Brain microvascular endothelial cell (primary cell): Measurements from ENCODE around the gene KNSTRN.

Experiments used
- DNase-seq: peaks from one replicate; pipeline ENCODE4 v3.0.0-alpha.2; 2020
- H3K27ac ChIP-seq: fragments of 250-450 bp; sonication (Bioruptor Pico); 2 replicates; pipeline ENCODE4 v1.5.1; 2020; ENCODE audit warnings: mild to moderate bottlenecking, moderate library complexity
- H3K27me3 ChIP-seq: fragments of 250-450 bp; sonication (Bioruptor Pico); replicated peaks from 2 replicates; pipeline ENCODE4 v1.5.1; 2020; ENCODE audit warnings: mild to moderate bottlenecking
- H3K36me3 ChIP-seq: fragments of 250-450 bp; sonication (Bioruptor Pico); replicated peaks from 2 replicates; pipeline ENCODE4 v1.5.1; 2020; ENCODE audit warnings: mild to moderate bottlenecking
- H3K4me3 ChIP-seq: 2 replicates; pipeline ENCODE4 v1.5.1; 2011; ENCODE audit warnings: low read depth, mild to moderate bottlenecking, control low read depth, low read length, moderate library complexity
- in situ Hi-C: cut with HindIII; loops from 2 replicates; pipeline ENCODE4 v1.10.0; 2017; ENCODE audit warnings: low sequenced_read_pairs, low pct_ligation_motif_present
- TF ChIP-seq, protein P1 (sequence below): IDR thresholded peaks from 2 replicates; pipeline ENCODE4 v1.5.1; 2011; ENCODE audit warnings: low read depth, mild to moderate bottlenecking, moderate library complexity, low read length, control low read depth, inconsistent platforms; ENCODE audit errors: missing control alignments

Gene KNSTRN

GRCh38 chr15:40424483-40425115, 42.1 kb downstream of the KNSTRN start:
- in situ Hi-C loops = no loop called here
- TF ChIP-seq, protein P1, sequence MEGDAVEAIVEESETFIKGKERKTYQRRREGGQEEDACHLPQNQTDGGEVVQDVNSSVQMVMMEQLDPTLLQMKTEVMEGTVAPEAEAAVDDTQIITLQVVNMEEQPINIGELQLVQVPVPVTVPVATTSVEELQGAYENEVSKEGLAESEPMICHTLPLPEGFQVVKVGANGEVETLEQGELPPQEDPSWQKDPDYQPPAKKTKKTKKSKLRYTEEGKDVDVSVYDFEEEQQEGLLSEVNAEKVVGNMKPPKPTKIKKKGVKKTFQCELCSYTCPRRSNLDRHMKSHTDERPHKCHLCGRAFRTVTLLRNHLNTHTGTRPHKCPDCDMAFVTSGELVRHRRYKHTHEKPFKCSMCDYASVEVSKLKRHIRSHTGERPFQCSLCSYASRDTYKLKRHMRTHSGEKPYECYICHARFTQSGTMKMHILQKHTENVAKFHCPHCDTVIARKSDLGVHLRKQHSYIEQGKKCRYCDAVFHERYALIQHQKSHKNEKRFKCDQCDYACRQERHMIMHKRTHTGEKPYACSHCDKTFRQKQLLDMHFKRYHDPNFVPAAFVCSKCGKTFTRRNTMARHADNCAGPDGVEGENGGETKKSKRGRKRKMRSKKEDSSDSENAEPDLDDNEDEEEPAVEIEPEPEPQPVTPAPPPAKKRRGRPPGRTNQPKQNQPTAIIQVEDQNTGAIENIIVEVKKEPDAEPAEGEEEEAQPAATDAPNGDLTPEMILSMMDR = no peak

GRCh38 chr15:40425681-40426080, 43.2 kb downstream of the KNSTRN start:
- in situ Hi-C loops = no loop called here
- H3K4me3 ChIP-seq = no peak overlapping the region
- TF ChIP-seq, protein P1 = no peak
- no peaks in the 10 kb centered on the region for H3K36me3 ChIP-seq
- peaks cover 9% of the 10 kb centered on the region for H3K27me3 ChIP-seq
- no peak for DNase-seq
- H3K27ac ChIP-seq = no peak overlapping the region

More at GRCh38 chr15:40424483-40425115, 42.1 kb downstream of the KNSTRN start:
- H3K36me3 ChIP-seq = no peaks in the 10 kb centered on the region
- no peak overlapping the region for H3K27ac ChIP-seq
- H3K4me3 ChIP-seq = no peak overlapping the region
- no peak for DNase-seq
- H3K27me3 ChIP-seq = peaks cover 1% of the 10 kb centered on the region

DNA sequence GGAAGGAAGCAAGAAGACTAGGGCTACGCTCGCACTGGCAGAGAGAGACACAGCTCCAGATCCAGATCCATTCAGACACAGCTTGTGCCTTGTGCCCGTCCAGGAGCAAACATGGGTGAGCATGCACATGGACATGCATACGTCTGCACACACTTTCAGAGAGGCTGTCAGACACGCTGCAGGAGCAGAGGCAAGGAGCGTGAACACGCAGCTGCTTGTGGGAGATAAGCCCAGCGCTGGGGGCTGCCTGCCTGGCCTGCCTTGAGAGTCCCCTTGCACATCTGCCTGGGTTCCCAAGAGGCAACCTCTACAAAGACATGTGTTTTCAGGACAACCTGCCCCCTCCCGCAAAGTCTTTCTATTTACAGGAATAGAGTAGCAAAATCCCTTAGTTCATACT, 44.7 kb downstream of the KNSTRN start:
- in situ Hi-C loops = no loop called here
- DNase-seq = no peak

GRCh38 chr15:40428185-40428584, 45.7 kb downstream of the KNSTRN start:
- no peak for DNase-seq
- H3K4me3 ChIP-seq = no peak overlapping the region
- peaks cover 9% of the 10 kb centered on the region for H3K27me3 ChIP-seq
- in situ Hi-C loops = no loop called here
- H3K36me3 ChIP-seq = no peaks in the 10 kb centered on the region
- TF ChIP-seq, protein P1 = no peak
- no peak overlapping the region for H3K27ac ChIP-seq

More for the DNA sequence above, 44.7 kb downstream of the KNSTRN start:
- H3K27me3 ChIP-seq = peaks cover 9% of the 10 kb centered on the region
- H3K4me3 ChIP-seq = no peak overlapping the region
- H3K36me3 ChIP-seq = no peaks in the 10 kb centered on the region
- no peak overlapping the region for H3K27ac ChIP-seq
- TF ChIP-seq, protein P1 = no peak

- no peak overlapping the region for H3K4me3 ChIP-seq
- H3K27ac ChIP-seq = no peak overlapping the region
- no peaks in the 10 kb centered on the region for H3K36me3 ChIP-seq
- TF ChIP-seq, protein P1 = no peak
- in situ Hi-C loops = no loop called here
- peaks cover 14% of the 10 kb centered on the region for H3K27me3 ChIP-seq
- no peak for DNase-seq
Observed at GRCh38 chr15:40429068-40429710, 46.7 kb downstream of the KNSTRN start.
